ENCODE data around the gene PRR33. TPM values are rescaled to one million over a fixed set of nuclear protein-coding genes. Genes with fewer than 3 reads are reported as not detected.
"Not testable (repeated sequence)": the region's sequence is repeated elsewhere in the genome, so short reads cannot be mapped to it uniquely, and the experiment has no call there.

The PRR33 gene
- total and polyA plus RNA-seq, 2 experiments from 2014 or later, result 0.29 TPM; not detected in 1

DNA sequence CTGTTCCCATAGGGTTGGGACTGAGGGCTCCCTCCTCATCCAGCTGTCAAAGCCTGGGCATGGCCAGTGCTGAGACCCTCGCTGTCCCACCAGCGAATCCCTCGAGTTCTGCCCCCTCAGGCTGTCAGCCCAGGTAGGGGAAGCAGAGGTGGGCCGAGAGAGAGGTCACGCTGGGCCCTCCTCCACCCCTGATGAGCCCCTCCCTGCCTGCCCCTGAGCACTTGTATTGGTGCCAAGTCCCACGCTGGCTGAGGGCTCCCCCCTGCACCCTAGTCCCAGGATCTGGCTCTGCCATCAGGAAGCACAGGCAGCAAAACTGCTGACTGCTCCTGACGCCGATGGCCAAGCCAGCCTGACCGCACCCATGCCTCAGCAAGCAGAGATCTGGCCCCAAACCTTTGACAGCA lies 3.3 kb downstream of the PRR33 start:
- no peak for DNase-seq (ENCODE audit: low spot score)
- Histone ChIP-seq H3K79me2 (no peaks in the 10 kb centered on the region), H3K9me3 (ENCODE audit: low read depth) (no peaks in the 10 kb centered on the region), H3K4me2 (no peak overlapping the region), H3K4me1 (ENCODE audit: insufficient read depth) (no peaks in the 10 kb centered on the region), H4K20me1 (ENCODE audit: insufficient read depth, poor library complexity, severe bottlenecking) (no peaks in the 10 kb centered on the region), H3K36me3 (replicated peaks; ENCODE audit: insufficient read depth, low read depth) (no peaks in the 10 kb centered on the region), H2AFZ (no peak overlapping the region), H3K4me3 (no peak overlapping the region), H3K9me2 (replicated peaks; ENCODE audit: insufficient read depth) (no peaks in the 10 kb centered on the region), H3K27me3 (no peaks in the 10 kb centered on the region), H3K27ac (no peak overlapping the region)
- 75% methylated on average over 9 of the region's 9 CpGs for WGBS (ENCODE audit: low lambda C conversion rate, missing lambda C conversion rate)
- TF ChIP-seq EZH2phosphoT487 (IDR thresholded peaks at IDR 0.05; ENCODE audit: low read depth, severe bottlenecking, unreplicated experiment) (no peak), EZH2 (IDR thresholded peaks at IDR 0.05; ENCODE audit: borderline replicate concordance) (no peak)
- TF ChIP-seq, protein P1, sequence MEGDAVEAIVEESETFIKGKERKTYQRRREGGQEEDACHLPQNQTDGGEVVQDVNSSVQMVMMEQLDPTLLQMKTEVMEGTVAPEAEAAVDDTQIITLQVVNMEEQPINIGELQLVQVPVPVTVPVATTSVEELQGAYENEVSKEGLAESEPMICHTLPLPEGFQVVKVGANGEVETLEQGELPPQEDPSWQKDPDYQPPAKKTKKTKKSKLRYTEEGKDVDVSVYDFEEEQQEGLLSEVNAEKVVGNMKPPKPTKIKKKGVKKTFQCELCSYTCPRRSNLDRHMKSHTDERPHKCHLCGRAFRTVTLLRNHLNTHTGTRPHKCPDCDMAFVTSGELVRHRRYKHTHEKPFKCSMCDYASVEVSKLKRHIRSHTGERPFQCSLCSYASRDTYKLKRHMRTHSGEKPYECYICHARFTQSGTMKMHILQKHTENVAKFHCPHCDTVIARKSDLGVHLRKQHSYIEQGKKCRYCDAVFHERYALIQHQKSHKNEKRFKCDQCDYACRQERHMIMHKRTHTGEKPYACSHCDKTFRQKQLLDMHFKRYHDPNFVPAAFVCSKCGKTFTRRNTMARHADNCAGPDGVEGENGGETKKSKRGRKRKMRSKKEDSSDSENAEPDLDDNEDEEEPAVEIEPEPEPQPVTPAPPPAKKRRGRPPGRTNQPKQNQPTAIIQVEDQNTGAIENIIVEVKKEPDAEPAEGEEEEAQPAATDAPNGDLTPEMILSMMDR (IDR thresholded peaks at IDR 0.05; ENCODE audit: poor library complexity), result no peak

DNA sequence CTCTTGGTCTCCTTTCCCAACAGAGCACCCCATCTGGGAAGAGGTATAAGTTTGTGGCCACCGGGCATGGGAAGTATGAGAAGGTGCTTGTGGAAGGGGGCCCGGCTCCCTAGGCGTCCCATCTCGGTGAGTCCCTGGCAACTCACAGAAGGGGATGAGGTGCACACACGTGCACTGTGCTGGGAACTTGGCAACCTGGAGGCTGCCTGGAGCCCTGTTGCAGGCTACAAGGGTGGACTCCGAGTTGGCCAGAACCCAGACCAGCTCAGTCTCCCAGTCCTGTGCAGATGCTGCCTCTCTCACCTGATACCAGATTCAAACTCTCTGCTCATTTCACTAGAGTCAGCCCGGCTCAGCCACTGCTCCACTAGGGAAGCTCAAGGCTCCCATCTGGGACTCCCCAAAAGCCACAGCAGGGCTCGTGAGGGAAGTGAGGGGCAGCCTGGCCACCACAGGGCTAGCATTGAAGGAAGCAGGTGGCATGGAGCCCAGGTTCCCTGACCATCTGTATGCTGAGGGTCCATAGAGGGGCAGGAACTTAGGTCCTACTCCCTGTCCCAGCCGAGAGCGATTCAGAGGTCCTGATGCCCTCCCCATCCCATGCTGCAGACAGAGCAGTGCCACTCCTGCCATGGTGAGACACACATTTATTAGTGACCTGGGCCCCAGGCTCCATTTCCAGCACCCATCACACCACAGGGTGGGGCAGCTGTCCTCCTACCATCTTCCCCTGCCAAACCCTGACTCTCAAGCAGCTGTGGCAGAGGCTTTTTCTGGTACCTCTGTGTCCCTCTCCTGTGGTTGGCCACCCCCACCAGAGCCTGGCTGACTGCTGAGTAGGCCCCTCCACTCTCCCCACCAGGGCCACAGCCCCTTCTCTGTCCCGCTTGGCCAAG lies 4.0 kb downstream of the PRR33 start:
- H3K4me2 ChIP-seq, result no peak overlapping the region
- TF ChIP-seq EZH2phosphoT487 (IDR thresholded peaks at IDR 0.05; ENCODE audit: low read depth, severe bottlenecking, unreplicated experiment) (no peak), EZH2 (IDR thresholded peaks at IDR 0.05; ENCODE audit: borderline replicate concordance) (no peak)
- TF ChIP-seq, protein P1 (IDR thresholded peaks at IDR 0.05; ENCODE audit: poor library complexity), result no peak
- DNase-seq (ENCODE audit: low spot score), result no peak
- no peaks in the 10 kb centered on the region for H3K36me3 ChIP-seq (replicated peaks; ENCODE audit: insufficient read depth, low read depth)
- no peaks in the 10 kb centered on the region for H3K9me3 ChIP-seq (ENCODE audit: low read depth)
- WGBS (ENCODE audit: low lambda C conversion rate, missing lambda C conversion rate), result 87% methylated on average over 11 of the region's 11 CpGs
- no peak overlapping the region for H3K27ac ChIP-seq
- H3K27me3 ChIP-seq, result no peaks in the 10 kb centered on the region
- H3K79me2 ChIP-seq, result no peaks in the 10 kb centered on the region
- H3K4me1 ChIP-seq (ENCODE audit: insufficient read depth), result peaks cover 4% of the 10 kb centered on the region
- no peak overlapping the region for H2AFZ ChIP-seq
- H4K20me1 ChIP-seq (ENCODE audit: insufficient read depth, poor library complexity, severe bottlenecking), result no peaks in the 10 kb centered on the region
- no peaks in the 10 kb centered on the region for H3K9me2 ChIP-seq (replicated peaks; ENCODE audit: insufficient read depth)
- H3K4me3 ChIP-seq, result no peak overlapping the region

DNA sequence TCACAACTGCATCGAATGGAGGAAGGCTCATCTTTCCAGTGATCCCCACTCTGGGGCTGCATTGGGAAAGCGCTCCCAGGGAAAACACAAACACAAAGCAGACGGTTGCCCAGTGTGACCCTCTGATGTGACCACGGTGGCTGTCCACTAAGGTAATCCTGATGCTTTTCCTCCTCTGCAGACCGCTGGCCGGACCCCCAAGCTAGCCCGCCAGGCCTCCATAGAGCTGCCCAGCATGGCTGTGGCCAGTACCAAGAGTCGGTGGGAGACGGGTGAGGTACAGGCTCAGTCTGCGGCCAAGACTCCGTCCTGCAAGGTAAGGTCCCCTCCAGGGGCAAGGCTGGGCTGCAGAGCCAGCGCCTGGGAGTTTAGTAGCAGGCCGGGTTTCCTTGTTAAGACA lies 5.1 kb downstream of the PRR33 start:
- WGBS (ENCODE audit: low lambda C conversion rate, missing lambda C conversion rate), result 88% methylated on average over 13 of the region's 13 CpGs
- H3K4me1 ChIP-seq (ENCODE audit: insufficient read depth), result peaks cover 13% of the 10 kb centered on the region
- not testable (repeated sequence) for H3K9me2 ChIP-seq (replicated peaks; ENCODE audit: insufficient read depth); H3K27ac ChIP-seq; H3K79me2 ChIP-seq; H3K4me3 ChIP-seq; H2AFZ ChIP-seq; DNase-seq (ENCODE audit: low spot score); H3K9me3 ChIP-seq (ENCODE audit: low read depth); H3K27me3 ChIP-seq; H3K36me3 ChIP-seq (replicated peaks; ENCODE audit: insufficient read depth, low read depth); H4K20me1 ChIP-seq (ENCODE audit: insufficient read depth, poor library complexity, severe bottlenecking); H3K4me2 ChIP-seq

DNA sequence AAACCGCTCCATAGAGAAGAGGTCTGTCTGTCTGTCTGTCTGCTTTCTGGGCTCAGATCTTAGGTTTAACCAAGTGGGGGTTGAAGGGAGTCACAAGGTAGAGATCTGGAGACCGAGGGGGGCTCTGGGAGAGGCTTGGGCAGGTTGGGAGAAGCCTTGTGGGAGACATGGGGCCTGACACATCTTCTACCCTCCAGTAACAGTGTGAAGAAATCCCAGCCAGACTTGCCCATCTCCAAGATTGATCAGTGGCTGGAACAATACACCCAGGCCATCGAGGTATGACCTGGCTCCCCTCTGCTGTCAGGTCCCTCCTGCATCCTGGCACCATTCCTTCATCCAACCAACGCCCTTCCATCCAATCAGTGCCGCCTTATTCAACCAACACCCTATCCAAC lies 7.4 kb downstream of the PRR33 start:
- Histone ChIP-seq H3K79me2 (no peaks in the 10 kb centered on the region), H3K4me2 (no peak overlapping the region), H2AFZ (no peak overlapping the region), H3K36me3 (replicated peaks; ENCODE audit: insufficient read depth, low read depth) (no peaks in the 10 kb centered on the region), H3K9me3 (ENCODE audit: low read depth) (no peaks in the 10 kb centered on the region), H4K20me1 (ENCODE audit: insufficient read depth, poor library complexity, severe bottlenecking) (no peaks in the 10 kb centered on the region), H3K9me2 (replicated peaks; ENCODE audit: insufficient read depth) (no peaks in the 10 kb centered on the region), H3K4me3 (no peak overlapping the region), H3K4me1 (ENCODE audit: insufficient read depth) (peaks cover 26% of the 10 kb centered on the region), H3K27ac (no peak overlapping the region), H3K27me3 (no peaks in the 10 kb centered on the region)
- TF ChIP-seq EZH2 (IDR thresholded peaks at IDR 0.05; ENCODE audit: borderline replicate concordance), result no peak
- TF ChIP-seq, protein P1 (IDR thresholded peaks at IDR 0.05; ENCODE audit: poor library complexity), result no peak
- no peak for TF ChIP-seq EZH2phosphoT487 (IDR thresholded peaks at IDR 0.05; ENCODE audit: low read depth, severe bottlenecking, unreplicated experiment)
- WGBS (ENCODE audit: low lambda C conversion rate, missing lambda C conversion rate), result 91% methylated on average over 5 of the region's 5 CpGs
- no peak for DNase-seq (ENCODE audit: low spot score)

All from hepatocyte (in vitro differentiated cells).